DOHH2 (cell line): ENCODE measurements around the gene CCDC91.
"Not testable (repeated sequence)": the region's sequence is repeated elsewhere in the genome, so short reads cannot be mapped to it uniquely, and the experiment has no call there.

ENCODE experiments used
- H3F3A ChIP-seq: fragments of 200-600 bp; sonication (generic), shearing (Covaris generic); 2 replicates; pipeline ENCODE4 v1.6.0; 2016; ENCODE audit warnings: antibody characterized with exemption, mild to moderate bottlenecking; ENCODE audit not compliant: control insufficient read depth, insufficient read depth
- H3K27ac ChIP-seq: fragments of 200-600 bp; sonication (generic); 2 replicates; pipeline ENCODE4 v1.5.1; 2014; ENCODE audit warnings: low read depth, mild to moderate bottlenecking, low read length, moderate library complexity
- H3K27me3 ChIP-seq: fragments of 200-600 bp; sonication (generic); 2 replicates; pipeline ENCODE4 v1.6.1; 2014; ENCODE audit warnings: mild to moderate bottlenecking, low read length, mixed read lengths; ENCODE audit not compliant: control insufficient read depth
- H3K36me3 ChIP-seq: fragments of 200-600 bp; sonication (generic); 2 replicates; pipeline ENCODE4 v1.6.1; 2014; ENCODE audit warnings: mild to moderate bottlenecking, low read length, moderate library complexity, mixed read lengths; ENCODE audit not compliant: control insufficient read depth
- H3K4me1 ChIP-seq: fragments of 200-600 bp; sonication (generic); 2 replicates; pipeline ENCODE4 v1.6.1; 2014; ENCODE audit warnings: mild to moderate bottlenecking, low read length, mixed read lengths; ENCODE audit not compliant: control insufficient read depth
- H3K4me2 ChIP-seq: fragments of 200-600 bp; sonication (generic); 2 replicates; pipeline ENCODE4 v1.6.0; 2014; ENCODE audit warnings: mild to moderate bottlenecking, low read length, moderate library complexity
- H3K4me3 ChIP-seq: fragments of 200-600 bp; sonication (generic); 2 replicates; pipeline ENCODE4 v1.5.1; 2014; ENCODE audit warnings: mild to moderate bottlenecking, low read length, mixed read lengths
- H3K79me2 ChIP-seq: fragments of 200-600 bp; sonication (generic); 2 replicates; pipeline ENCODE4 v1.6.1; 2014; ENCODE audit warnings: mild to moderate bottlenecking, low read length, mixed read lengths; ENCODE audit not compliant: control insufficient read depth
- H3K9me2 ChIP-seq: fragments of 200-600 bp; sonication (generic); replicated peaks from 2 replicates; pipeline ENCODE4 v1.6.1; 2014; ENCODE audit warnings: mild to moderate bottlenecking, low read length, mixed read lengths; ENCODE audit not compliant: control insufficient read depth
- H3K9me3 ChIP-seq: fragments of 200-600 bp; sonication (generic); 2 replicates; pipeline ENCODE4 v1.6.1; 2014; ENCODE audit warnings: antibody characterized with exemption, low read length, mixed read lengths; ENCODE audit not compliant: control insufficient read depth, insufficient read depth
- H4K20me1 ChIP-seq: fragments of 200-600 bp; sonication (generic); 2 replicates; pipeline ENCODE4 v1.6.0; 2014; ENCODE audit warnings: low read depth, mild to moderate bottlenecking, antibody characterized with exemption, low read length, moderate library complexity; ENCODE audit not compliant: control insufficient read depth, insufficient read depth
- CTCF ChIP-seq: fragments of 200-600 bp; sonication (generic); IDR thresholded peaks from one replicate; pipeline ENCODE4 v1.5.1; 2014; ENCODE audit warnings: antibody characterized with exemption, mild to moderate bottlenecking, low read depth, low read length; ENCODE audit not compliant: poor library complexity, severe bottlenecking
- EZH2phosphoT487 ChIP-seq: fragments of 200-600 bp; sonication (generic); IDR thresholded peaks from 2 replicates; pipeline ENCODE4 v1.6.1; 2017; ENCODE audit warnings: borderline replicate concordance, mild to moderate bottlenecking, antibody characterized with exemption, low read length, moderate library complexity, mixed read lengths

The CCDC91 gene

GRCh38 chr12:28189784-28190320 lies 404 bp upstream of the CCDC91 start:
- peak overlapping the region; percentile 86 for H3K4me2 ChIP-seq
- H3K9me2 ChIP-seq, result no peaks in the 10 kb centered on the region
- peak overlapping the region; percentile 83 for H3K4me3 ChIP-seq
- H3K79me2 ChIP-seq, result peaks cover 47% of the 10 kb centered on the region
- H3K9me3 ChIP-seq, result no peaks in the 10 kb centered on the region
- no peaks in the 10 kb centered on the region for H4K20me1 ChIP-seq
- no peaks in the 10 kb centered on the region for H3K27me3 ChIP-seq
- H3K36me3 ChIP-seq, result peaks cover 6% of the 10 kb centered on the region
- TF ChIP-seq EZH2phosphoT487 (no peak), CTCF (no peak)
- peak overlapping the region; percentile 51 for H3K27ac ChIP-seq
- H3K4me1 ChIP-seq, result peaks cover 22% of the 10 kb centered on the region
- H3F3A ChIP-seq, result no peaks in the 10 kb centered on the region

- no peaks in the 10 kb centered on the region for H3K9me2 ChIP-seq
- H3K36me3 ChIP-seq, result peaks cover 6% of the 10 kb centered on the region
- H3K4me2 ChIP-seq, result peak overlapping the region; percentile 86
- H3K27me3 ChIP-seq, result no peaks in the 10 kb centered on the region
- TF ChIP-seq EZH2phosphoT487 (no peak), CTCF (no peak)
- H3K4me1 ChIP-seq, result peaks cover 22% of the 10 kb centered on the region
- no peaks in the 10 kb centered on the region for H4K20me1 ChIP-seq
- H3K79me2 ChIP-seq, result peaks cover 61% of the 10 kb centered on the region
- peak overlapping the region; percentile 83 for H3K4me3 ChIP-seq
- H3K9me3 ChIP-seq, result no peaks in the 10 kb centered on the region
- peak overlapping the region; percentile 51; the same call in 1 of the 2 replicates for H3K27ac ChIP-seq
- no peaks in the 10 kb centered on the region for H3F3A ChIP-seq
Observed at GRCh38 chr12:28191051-28192048, 1.1 kb downstream of the CCDC91 start.

- no peaks in the 10 kb centered on the region for H4K20me1 ChIP-seq
- peak overlapping the region; percentile 86 for H3K4me2 ChIP-seq
- H3K9me2 ChIP-seq, result no peaks in the 10 kb centered on the region
- TF ChIP-seq EZH2phosphoT487, result no peak
- TF ChIP-seq CTCF, result no peak
- H3K36me3 ChIP-seq, result peaks cover 6% of the 10 kb centered on the region
- peak overlapping the region; percentile 83; the same call in 1 of the 2 replicates for H3K4me3 ChIP-seq
- H3K27me3 ChIP-seq, result no peaks in the 10 kb centered on the region
- H3K79me2 ChIP-seq, result peaks cover 65% of the 10 kb centered on the region
- H3K9me3 ChIP-seq, result no peaks in the 10 kb centered on the region
- no peaks in the 10 kb centered on the region for H3F3A ChIP-seq
- no peak overlapping the region for H3K27ac ChIP-seq
- H3K4me1 ChIP-seq, result peaks cover 22% of the 10 kb centered on the region
Observed at GRCh38 chr12:28192125-28192524, 1.9 kb downstream of the CCDC91 start.

- H3K4me3 ChIP-seq, H3K27me3 ChIP-seq, H3K9me2 ChIP-seq, H4K20me1 ChIP-seq, H3F3A ChIP-seq, H3K36me3 ChIP-seq, H3K27ac ChIP-seq, H3K9me3 ChIP-seq, H3K4me2 ChIP-seq: not testable (repeated sequence)
- Histone ChIP-seq H3K4me1 (peaks cover 16% of the 10 kb centered on the region), H3K79me2 (peaks cover 78% of the 10 kb centered on the region)
Observed at GRCh38 chr12:28194621-28195020, 4.4 kb downstream of the CCDC91 start.

- not testable (repeated sequence) for H4K20me1 ChIP-seq, H3K27me3 ChIP-seq
- peaks cover 48% of the 10 kb centered on the region for H3K79me2 ChIP-seq
Observed at GRCh38 chr12:28201136-28201535, 10.9 kb downstream of the CCDC91 start.

More at GRCh38 chr12:28201136-28201535, 10.9 kb downstream of the CCDC91 start:
- not testable (repeated sequence) for H3K4me1 ChIP-seq, H3K4me2 ChIP-seq, H3K4me3 ChIP-seq, H3K27ac ChIP-seq, H3K9me3 ChIP-seq, H3F3A ChIP-seq, H3K9me2 ChIP-seq, H3K36me3 ChIP-seq
